Measurements from ENCODE around the gene CTXND2. TPM values are rescaled to one million over a fixed set of nuclear protein-coding genes. Genes with fewer than 3 reads are reported as not detected.

Gene CTXND2
- total and polyA plus RNA-seq, 9 of the 15 experiments (the other 6 are each of a cell fraction or from before 2014, with no cell fraction given) = not detected

- TF ChIP-seq E2F6 (IDR thresholded peaks at IDR 0.05; ENCODE audit: borderline replicate concordance in 1 of 2, extremely low read depth in 1 of 2, insufficient read depth in 1 of 2, insufficient read length in 1 of 2, low read depth in 1 of 2, low read length in 1 of 2, poor library complexity in 1 of 2, severe bottlenecking in 1 of 2) (peak; percentile 52 to 79), POLR2H (tag; IDR thresholded peaks at IDR 0.05; ENCODE audit: low read depth) (0 out of 2 replicates have a peak, but pooled peaks have one; percentile 52), KLF13 (tag; IDR thresholded peaks at IDR 0.05; ENCODE audit: borderline replicate concordance, low read depth) (peak; percentile 65; the same call in 1 of the 2 replicates), PTTG1 (tag; IDR thresholded peaks at IDR 0.05; ENCODE audit: low read depth) (no peak), NCOA1 (IDR thresholded peaks at IDR 0.05; ENCODE audit: low read depth) (peak; percentile 85), ZNF778 (CRISPR knock-in tag; IDR thresholded peaks at IDR 0.05) (no peak), CSDE1 (IDR thresholded peaks at IDR 0.05) (no peak), BCOR (IDR thresholded peaks at IDR 0.05) (no peak; the same call in 1 of the 2 replicates), ZNF586 (CRISPR knock-in tag; conservative IDR thresholded peaks at IDR 0.05) (no peak), CCAR2 (IDR thresholded peaks at IDR 0.05; ENCODE audit: low read depth, low read length) (no peak), RBM39 (optimal IDR thresholded peaks at IDR 0.05; ENCODE audit: low read depth, low read length) (peak; percentile 46), ASH1L (IDR thresholded peaks at IDR 0.05; ENCODE audit: borderline replicate concordance, low read depth, partially characterized antibody) (peak; percentile 50), PCBP1 (IDR thresholded peaks at IDR 0.05; ENCODE audit: low read depth, low read length, poor library complexity, severe bottlenecking) (no peak), ZNF518B (CRISPR knock-in tag; IDR thresholded peaks at IDR 0.05) (no peak), YY1 (IDR thresholded peaks at IDR 0.05; ENCODE audit: borderline replicate concordance in 1 of 3, control insufficient read depth in 1 of 3, extremely low read depth in 1 of 3, insufficient read depth in 3 of 3, insufficient read length in 1 of 3, insufficient replicate concordance in 2 of 3, low read depth in 1 of 3, low read length in 2 of 3) (no peak), ZNF551 (CRISPR knock-in tag; IDR thresholded peaks at IDR 0.05) (no peak), SAP30 (IDR thresholded peaks at IDR 0.05; ENCODE audit: borderline replicate concordance, insufficient read depth, low read depth, low read length, poor library complexity, severe bottlenecking) (peak; percentile 64), DIDO1 (tag; IDR thresholded peaks at IDR 0.05; ENCODE audit: low read depth) (peak; percentile 84), ARNT (IDR thresholded peaks at IDR 0.05) (0 out of 4 replicates have a peak, but pooled peaks of 1 of the 2 experiments have one; percentile 62), CREM (IDR thresholded peaks at IDR 0.05; ENCODE audit: low read depth) (peak; percentile 69), RUNX1 (IDR thresholded peaks at IDR 0.05; ENCODE audit: low read depth) (no peak), ZNF146 (CRISPR knock-in tag; IDR thresholded peaks at IDR 0.05; ENCODE audit: unreplicated experiment) (no peak), ZNF134 (CRISPR knock-in tag; conservative IDR thresholded peaks at IDR 0.05) (no peak)
These were observed 39.3 kb downstream of the CTXND2 start, which contains the start of gene SETDB1 (continued) for GRCh38 chr1:150926097-150926741.
